ENCODE results near the gene SYVN1. TPM values are rescaled to one million over a fixed set of nuclear protein-coding genes. Genes with fewer than 3 reads are reported as not detected.

The SYVN1 gene
- polyA plus RNA-seq, 1 experiment = 33.4 TPM

GRCh38 chr11:65086809-65087208 lies 47.5 kb downstream of the SYVN1 start:
- H3K27me3 ChIP-seq (ENCODE audit: control insufficient read depth, insufficient read depth, low read length) = no peaks in the 10 kb centered on the region
- no peak overlapping the region for H3K4me3 ChIP-seq (ENCODE audit: low read depth, low read length)
- H3K36me3 ChIP-seq (ENCODE audit: control insufficient read depth, insufficient read depth, low read length) = peaks cover 31% of the 10 kb centered on the region
- no peak for DNase-seq (ENCODE audit: low read depth)
- POLR2A ChIA-PET = no interaction called here
- TF ChIP-seq, protein P1, sequence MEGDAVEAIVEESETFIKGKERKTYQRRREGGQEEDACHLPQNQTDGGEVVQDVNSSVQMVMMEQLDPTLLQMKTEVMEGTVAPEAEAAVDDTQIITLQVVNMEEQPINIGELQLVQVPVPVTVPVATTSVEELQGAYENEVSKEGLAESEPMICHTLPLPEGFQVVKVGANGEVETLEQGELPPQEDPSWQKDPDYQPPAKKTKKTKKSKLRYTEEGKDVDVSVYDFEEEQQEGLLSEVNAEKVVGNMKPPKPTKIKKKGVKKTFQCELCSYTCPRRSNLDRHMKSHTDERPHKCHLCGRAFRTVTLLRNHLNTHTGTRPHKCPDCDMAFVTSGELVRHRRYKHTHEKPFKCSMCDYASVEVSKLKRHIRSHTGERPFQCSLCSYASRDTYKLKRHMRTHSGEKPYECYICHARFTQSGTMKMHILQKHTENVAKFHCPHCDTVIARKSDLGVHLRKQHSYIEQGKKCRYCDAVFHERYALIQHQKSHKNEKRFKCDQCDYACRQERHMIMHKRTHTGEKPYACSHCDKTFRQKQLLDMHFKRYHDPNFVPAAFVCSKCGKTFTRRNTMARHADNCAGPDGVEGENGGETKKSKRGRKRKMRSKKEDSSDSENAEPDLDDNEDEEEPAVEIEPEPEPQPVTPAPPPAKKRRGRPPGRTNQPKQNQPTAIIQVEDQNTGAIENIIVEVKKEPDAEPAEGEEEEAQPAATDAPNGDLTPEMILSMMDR (IDR thresholded peaks at IDR 0.05; ENCODE audit: insufficient read depth, low read depth, low read length) = no peak
- CTCF ChIA-PET = interaction anchor here (1.1 to 1.8 kb wide), 2 partner anchors 12 to 25 kb away, joined by 3 read pairs; partner anchors contain the start of gene TM7SF2

GRCh38 chr11:65085446-65085845 lies 48.9 kb downstream of the SYVN1 start:
- Histone ChIP-seq H3K36me3 (ENCODE audit: control insufficient read depth, insufficient read depth, low read length) (peaks cover 31% of the 10 kb centered on the region), H3K27me3 (ENCODE audit: control insufficient read depth, insufficient read depth, low read length) (no peaks in the 10 kb centered on the region), H3K4me3 (ENCODE audit: low read depth, low read length) (no peak overlapping the region)
- TF ChIP-seq, protein P1 (IDR thresholded peaks at IDR 0.05; ENCODE audit: insufficient read depth, low read depth, low read length) = no peak
- no peak for DNase-seq (ENCODE audit: low read depth)
- ChIA-PET CTCF (interaction anchor here (0.9 to 1.8 kb wide), 4 partner anchors 10 to 73 kb away, joined by 3 read pairs; partner anchors contain the start of genes TM7SF2 and ZNHIT2), POLR2A (interaction anchor here (0.5 kb wide), 1 partner anchor 71 kb away, joined by 3 read pairs; the partner anchor contains the start of gene ARL2)

GRCh38 chr11:65084598-65085375 lies 49.5 kb downstream of the SYVN1 start:
- CTCF ChIA-PET = interaction anchor here (0.9 to 1.8 kb wide), 4 partner anchors 10 to 72 kb away, joined by 3 read pairs; partner anchors contain the start of genes TM7SF2 and ZNHIT2
- TF ChIP-seq, protein P1 (IDR thresholded peaks at IDR 0.05; ENCODE audit: insufficient read depth, low read depth, low read length) = no peak
- Histone ChIP-seq H3K36me3 (ENCODE audit: control insufficient read depth, insufficient read depth, low read length) (peaks cover 31% of the 10 kb centered on the region), H3K4me3 (ENCODE audit: low read depth, low read length) (peak overlapping the region; percentile 50), H3K27me3 (ENCODE audit: control insufficient read depth, insufficient read depth, low read length) (no peaks in the 10 kb centered on the region)
- no peak for DNase-seq (ENCODE audit: low read depth)
- POLR2A ChIA-PET = interaction anchor here (0.5 kb wide), 1 partner anchor 71 kb away, joined by 3 read pairs; the partner anchor contains the start of gene ARL2

DNA sequence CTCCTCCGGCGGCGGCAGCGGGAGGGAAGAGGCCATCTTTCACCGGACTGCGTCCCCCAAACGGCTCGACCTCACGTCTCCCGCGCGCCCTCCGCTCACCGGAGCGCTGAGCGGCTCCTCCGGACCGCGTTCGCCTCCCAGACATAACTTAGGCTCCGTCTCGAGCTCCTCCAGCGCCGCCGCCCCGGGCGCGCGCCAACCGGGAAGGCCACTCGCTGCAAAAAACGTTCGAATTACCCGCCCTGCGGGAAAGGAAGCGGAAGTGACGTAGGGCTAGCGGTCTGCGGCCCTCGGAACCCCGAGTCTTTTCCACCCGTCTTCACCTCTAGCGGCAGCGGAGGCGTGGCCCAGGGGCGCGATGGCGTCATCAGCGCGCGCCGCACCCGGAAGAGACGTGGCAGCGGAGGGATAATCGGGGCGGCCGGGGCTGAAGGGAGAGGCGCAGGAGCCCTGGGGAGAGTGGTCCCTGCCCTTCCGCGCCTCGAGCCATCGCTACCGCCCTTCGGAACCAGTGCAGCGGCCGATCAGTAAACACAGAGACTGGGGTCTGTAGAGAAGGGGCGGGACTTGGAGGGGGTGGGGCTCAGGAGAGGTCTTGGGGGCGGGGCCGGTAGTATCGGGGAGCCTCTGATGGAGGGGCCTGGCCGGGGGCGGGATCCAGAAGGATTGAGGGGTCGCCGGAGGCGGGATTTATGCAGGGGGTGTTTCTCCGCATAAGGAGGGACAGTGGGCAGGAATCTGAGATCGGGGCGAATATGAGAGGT lies 50.3 kb downstream of the SYVN1 start, which contains the start of the genes CDCA5 and ZFPL1:
TSS of gene CDCA5 (minus strand) at position 207 of the 764 bp plus-strand sequence. CDS start at position 145, 62 bp downstream.
TSS of gene ZFPL1 (plus strand) at position 389 of the 764 bp plus-strand sequence. CDS start 477 bp downstream, outside the sequence.
- Histone ChIP-seq H3K36me3 (ENCODE audit: control insufficient read depth, insufficient read depth, low read length) (peaks cover 29% of the 10 kb centered on the region), H3K4me3 (ENCODE audit: low read depth, low read length) (peak within 1 kb of the TSS; percentile 50), H3K27me3 (ENCODE audit: control insufficient read depth, insufficient read depth, low read length) (no peaks in the 10 kb centered on the region)
- DNase-seq (ENCODE audit: low read depth) = peak; percentile 52
- ChIA-PET POLR2A (no interaction called here), CTCF (interaction anchor here (1.1 to 1.8 kb wide), 2 partner anchors 26 to 29 kb away, joined by 3 to 5 read pairs; no protein-coding TSS in a partner anchor)
- TF ChIP-seq, protein P1 (IDR thresholded peaks at IDR 0.05; ENCODE audit: insufficient read depth, low read depth, low read length) = no peak

Measured in BJ (cell line).